Panc1 (cell line): ENCODE results near the gene CCRL2.

Experiments used
- POLR2AphosphoS5 ChIP-seq: IDR thresholded peaks from 2 replicates; pipeline ENCODE4 v1.6.1; 2012; ENCODE audit warnings: mild to moderate bottlenecking, low read depth, low read length, moderate library complexity
- TCF7L2 ChIP-seq: IDR thresholded peaks from 2 replicates; pipeline ENCODE4 v1.6.1; 2011; ENCODE audit warnings: mild to moderate bottlenecking, low read depth, low read length, inconsistent platforms
- TF ChIP-seq, protein P1 (sequence below): fragments of 450-650 bp; IDR thresholded peaks from 2 replicates; pipeline ENCODE4 v1.5.1; 2017; ENCODE audit warnings: mild to moderate bottlenecking

GRCh38 chr3:46393554-46394434, 13.3 kb upstream of the CCRL2 start:
- TF ChIP-seq, protein P1, sequence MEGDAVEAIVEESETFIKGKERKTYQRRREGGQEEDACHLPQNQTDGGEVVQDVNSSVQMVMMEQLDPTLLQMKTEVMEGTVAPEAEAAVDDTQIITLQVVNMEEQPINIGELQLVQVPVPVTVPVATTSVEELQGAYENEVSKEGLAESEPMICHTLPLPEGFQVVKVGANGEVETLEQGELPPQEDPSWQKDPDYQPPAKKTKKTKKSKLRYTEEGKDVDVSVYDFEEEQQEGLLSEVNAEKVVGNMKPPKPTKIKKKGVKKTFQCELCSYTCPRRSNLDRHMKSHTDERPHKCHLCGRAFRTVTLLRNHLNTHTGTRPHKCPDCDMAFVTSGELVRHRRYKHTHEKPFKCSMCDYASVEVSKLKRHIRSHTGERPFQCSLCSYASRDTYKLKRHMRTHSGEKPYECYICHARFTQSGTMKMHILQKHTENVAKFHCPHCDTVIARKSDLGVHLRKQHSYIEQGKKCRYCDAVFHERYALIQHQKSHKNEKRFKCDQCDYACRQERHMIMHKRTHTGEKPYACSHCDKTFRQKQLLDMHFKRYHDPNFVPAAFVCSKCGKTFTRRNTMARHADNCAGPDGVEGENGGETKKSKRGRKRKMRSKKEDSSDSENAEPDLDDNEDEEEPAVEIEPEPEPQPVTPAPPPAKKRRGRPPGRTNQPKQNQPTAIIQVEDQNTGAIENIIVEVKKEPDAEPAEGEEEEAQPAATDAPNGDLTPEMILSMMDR, result no peak
- TF ChIP-seq TCF7L2 (no peak), POLR2AphosphoS5 (no peak)
